SK-N-SH (cell line): Measurements from ENCODE around the gene MDM4.

ENCODE experiments used
- CHD2 ChIP-seq: fragments of 150-350 bp; IDR thresholded peaks from 2 replicates; pipeline ENCODE4 v1.6.1; 2018; ENCODE audit warnings: low read length; ENCODE audit not compliant: partially characterized antibody
- EP300 ChIP-seq, 2 experiments: IDR thresholded peaks; 2 replicates each; pipeline versions ENCODE4 v1.4.0 to v1.6.1; 2012; ENCODE audit warnings: borderline replicate concordance in 1 of 2, low read depth in 1 of 2, low read length in 1 of 2
- EZH2phosphoT487 ChIP-seq: fragments of 200-600 bp; sonication (generic); IDR thresholded peaks from 2 replicates; pipeline ENCODE4 v1.6.1; 2017; ENCODE audit warnings: low read depth, mixed run types, mild to moderate bottlenecking, antibody characterized with exemption, moderate library complexity, borderline replicate concordance
- GABPA ChIP-seq: IDR thresholded peaks from 2 replicates; pipeline ENCODE4 v1.4.0; 2012; ENCODE audit warnings: low read depth, mild to moderate bottlenecking
- JUND ChIP-seq: IDR thresholded peaks from 2 replicates; pipeline ENCODE4 v1.4.0; 2012
- MXI1 ChIP-seq: IDR thresholded peaks from 2 replicates; pipeline ENCODE4 v1.6.1; 2012; ENCODE audit warnings: mild to moderate bottlenecking, low read depth, low read length, improper control_type of control experiment
- NRF1 ChIP-seq: IDR thresholded peaks from 2 replicates; pipeline ENCODE4 v1.6.1; 2012; ENCODE audit warnings: low read depth, mild to moderate bottlenecking, low read length
- POLR2AphosphoS5 ChIP-seq: IDR thresholded peaks from 2 replicates; pipeline ENCODE4 v1.6.1; 2012; ENCODE audit warnings: low read depth, low read length
- TCF12 ChIP-seq: IDR thresholded peaks from 2 replicates; pipeline ENCODE4 v1.4.0; 2012
- TF ChIP-seq, protein P1 (sequence below): fragments of 200-600 bp; sonication (generic); IDR thresholded peaks from 2 replicates; pipeline ENCODE4 v1.6.1; 2017; ENCODE audit warnings: antibody characterized with exemption, mild to moderate bottlenecking, moderate library complexity
- TF ChIP-seq, protein P2 (sequence below): IDR thresholded peaks from 2 replicates; pipeline ENCODE4 v1.4.0; 2012; ENCODE audit warnings: low read depth, borderline replicate concordance
- TF ChIP-seq, protein P3 (sequence below): fragments of 150-350 bp; IDR thresholded peaks from 2 replicates; pipeline ENCODE4 v1.6.1; 2017; ENCODE audit warnings: antibody characterized with exemption, low read length, low read depth, borderline replicate concordance
- TF ChIP-seq, protein P4 (sequence below): IDR thresholded peaks from 2 replicates; pipeline ENCODE4; 2012

DNA sequence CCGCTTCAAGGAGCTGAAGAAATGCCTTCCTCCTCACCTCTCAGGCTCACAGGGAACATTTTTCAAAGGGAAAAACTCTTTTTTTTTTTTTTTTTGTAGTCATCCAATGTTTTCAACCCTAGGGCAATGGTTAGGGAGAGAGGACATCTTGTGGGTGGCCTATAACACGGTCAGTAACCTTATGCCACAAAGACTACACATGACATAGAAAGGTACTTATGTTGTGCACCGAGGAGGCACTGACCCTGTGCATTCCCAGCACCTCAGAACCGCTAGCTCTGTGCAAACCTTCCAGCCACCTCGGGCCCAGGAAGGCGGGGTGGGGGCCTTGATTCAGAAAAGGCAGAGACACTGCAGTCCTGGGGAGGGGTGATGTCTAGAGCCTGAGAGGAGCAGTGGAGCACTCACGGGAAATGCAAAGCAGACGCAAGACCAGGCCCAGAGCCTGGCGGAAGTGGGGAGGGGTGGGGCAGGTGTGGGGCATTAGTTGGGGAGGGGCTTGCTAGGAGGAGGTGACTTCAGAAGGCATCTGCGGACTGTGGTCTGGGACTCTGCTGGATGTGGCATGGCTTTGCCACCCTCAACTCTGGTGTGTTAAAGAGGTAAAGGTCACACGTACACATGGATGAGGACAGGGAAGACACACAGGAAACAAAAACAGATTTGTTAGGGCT is 68.6 kb downstream of the MDM4 start:
- TF ChIP-seq EP300 (IDR thresholded peaks at IDR 0.05; ENCODE audit: borderline replicate concordance in 1 of 2, low read depth in 1 of 2, low read length in 1 of 2) (no peak), CHD2 (no peak), MXI1 (no peak), EZH2phosphoT487 (no peak), JUND (no peak), GABPA (no peak), NRF1 (no peak), POLR2AphosphoS5 (no peak), TCF12 (no peak)
- TF ChIP-seq, protein P1, sequence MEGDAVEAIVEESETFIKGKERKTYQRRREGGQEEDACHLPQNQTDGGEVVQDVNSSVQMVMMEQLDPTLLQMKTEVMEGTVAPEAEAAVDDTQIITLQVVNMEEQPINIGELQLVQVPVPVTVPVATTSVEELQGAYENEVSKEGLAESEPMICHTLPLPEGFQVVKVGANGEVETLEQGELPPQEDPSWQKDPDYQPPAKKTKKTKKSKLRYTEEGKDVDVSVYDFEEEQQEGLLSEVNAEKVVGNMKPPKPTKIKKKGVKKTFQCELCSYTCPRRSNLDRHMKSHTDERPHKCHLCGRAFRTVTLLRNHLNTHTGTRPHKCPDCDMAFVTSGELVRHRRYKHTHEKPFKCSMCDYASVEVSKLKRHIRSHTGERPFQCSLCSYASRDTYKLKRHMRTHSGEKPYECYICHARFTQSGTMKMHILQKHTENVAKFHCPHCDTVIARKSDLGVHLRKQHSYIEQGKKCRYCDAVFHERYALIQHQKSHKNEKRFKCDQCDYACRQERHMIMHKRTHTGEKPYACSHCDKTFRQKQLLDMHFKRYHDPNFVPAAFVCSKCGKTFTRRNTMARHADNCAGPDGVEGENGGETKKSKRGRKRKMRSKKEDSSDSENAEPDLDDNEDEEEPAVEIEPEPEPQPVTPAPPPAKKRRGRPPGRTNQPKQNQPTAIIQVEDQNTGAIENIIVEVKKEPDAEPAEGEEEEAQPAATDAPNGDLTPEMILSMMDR, result no peak
- TF ChIP-seq, protein P2, sequence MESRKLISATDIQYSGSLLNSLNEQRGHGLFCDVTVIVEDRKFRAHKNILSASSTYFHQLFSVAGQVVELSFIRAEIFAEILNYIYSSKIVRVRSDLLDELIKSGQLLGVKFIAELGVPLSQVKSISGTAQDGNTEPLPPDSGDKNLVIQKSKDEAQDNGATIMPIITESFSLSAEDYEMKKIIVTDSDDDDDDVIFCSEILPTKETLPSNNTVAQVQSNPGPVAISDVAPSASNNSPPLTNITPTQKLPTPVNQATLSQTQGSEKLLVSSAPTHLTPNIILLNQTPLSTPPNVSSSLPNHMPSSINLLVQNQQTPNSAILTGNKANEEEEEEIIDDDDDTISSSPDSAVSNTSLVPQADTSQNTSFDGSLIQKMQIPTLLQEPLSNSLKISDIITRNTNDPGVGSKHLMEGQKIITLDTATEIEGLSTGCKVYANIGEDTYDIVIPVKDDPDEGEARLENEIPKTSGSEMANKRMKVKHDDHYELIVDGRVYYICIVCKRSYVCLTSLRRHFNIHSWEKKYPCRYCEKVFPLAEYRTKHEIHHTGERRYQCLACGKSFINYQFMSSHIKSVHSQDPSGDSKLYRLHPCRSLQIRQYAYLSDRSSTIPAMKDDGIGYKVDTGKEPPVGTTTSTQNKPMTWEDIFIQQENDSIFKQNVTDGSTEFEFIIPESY, result no peak
- TF ChIP-seq, protein P3, sequence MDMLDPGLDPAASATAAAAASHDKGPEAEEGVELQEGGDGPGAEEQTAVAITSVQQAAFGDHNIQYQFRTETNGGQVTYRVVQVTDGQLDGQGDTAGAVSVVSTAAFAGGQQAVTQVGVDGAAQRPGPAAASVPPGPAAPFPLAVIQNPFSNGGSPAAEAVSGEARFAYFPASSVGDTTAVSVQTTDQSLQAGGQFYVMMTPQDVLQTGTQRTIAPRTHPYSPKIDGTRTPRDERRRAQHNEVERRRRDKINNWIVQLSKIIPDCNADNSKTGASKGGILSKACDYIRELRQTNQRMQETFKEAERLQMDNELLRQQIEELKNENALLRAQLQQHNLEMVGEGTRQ, result no peak
- TF ChIP-seq, protein P4, sequence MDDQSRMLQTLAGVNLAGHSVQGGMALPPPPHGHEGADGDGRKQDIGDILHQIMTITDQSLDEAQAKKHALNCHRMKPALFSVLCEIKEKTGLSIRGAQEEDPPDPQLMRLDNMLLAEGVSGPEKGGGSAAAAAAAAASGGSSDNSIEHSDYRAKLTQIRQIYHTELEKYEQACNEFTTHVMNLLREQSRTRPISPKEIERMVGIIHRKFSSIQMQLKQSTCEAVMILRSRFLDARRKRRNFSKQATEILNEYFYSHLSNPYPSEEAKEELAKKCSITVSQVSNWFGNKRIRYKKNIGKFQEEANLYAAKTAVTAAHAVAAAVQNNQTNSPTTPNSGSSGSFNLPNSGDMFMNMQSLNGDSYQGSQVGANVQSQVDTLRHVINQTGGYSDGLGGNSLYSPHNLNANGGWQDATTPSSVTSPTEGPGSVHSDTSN, result no peak
